HFFc6 (cell line): Measurements from ENCODE around the gene HLA-DPB1. TPM values are rescaled to one million over a fixed set of nuclear protein-coding genes. Genes with fewer than 3 reads are reported as not detected.

ENCODE experiments used
- DNase-seq: peaks from one replicate; pipeline ENCODE4 v3.0.0-alpha.2; 2018
- H3K27ac Mint-ChIP-seq: 2 replicates; pipeline ENCODE4 v1.8.0; 2020; ENCODE audit warnings: mild to moderate bottlenecking, mixed read lengths
- H3K27me3 Mint-ChIP-seq: 2 replicates; pipeline ENCODE4 v1.8.0; 2021; ENCODE audit warnings: mild to moderate bottlenecking, moderate library complexity, mixed read lengths; ENCODE audit not compliant: insufficient read depth
- H3K36me3 Mint-ChIP-seq: 2 replicates; pipeline ENCODE4 v1.8.0; 2021; ENCODE audit warnings: low read depth, mixed read lengths
- H3K4me1 Mint-ChIP-seq: 2 replicates; pipeline ENCODE4 v1.8.0; 2020; ENCODE audit warnings: low read depth, mixed read lengths
- H3K4me3 Mint-ChIP-seq: 2 replicates; pipeline ENCODE4 v1.8.0; 2020; ENCODE audit warnings: mild to moderate bottlenecking, moderate library complexity, mixed read lengths
- H3K9me3 Mint-ChIP-seq: 2 replicates; pipeline ENCODE4 v1.8.0; 2020; ENCODE audit warnings: mild to moderate bottlenecking, mixed read lengths
- CTCF ChIP-seq: fragments of 200-600 bp; sonication (generic); IDR thresholded peaks from 2 replicates; pipeline ENCODE4 v1.5.0; 2021; ENCODE audit warnings: antibody characterized with exemption, mild to moderate bottlenecking
- long read RNA-seq: library from polyadenylated mRNA; unstranded; transcript quantifications from one replicate; pipeline ENCODE4 v2.0.0, GENCODE V29; 2019
- total RNA-seq, 6 experiments: library from RNA; stranded (reverse); fragmentation: NEBNext Ultra II Directional; extraction: Animal tissue kit (Norgen Biotek cat#: 25700); gene quantifications; 2 replicates in 1 of 6; 3 replicates in 5 of 6; pipeline ENCODE4 v1.2.3, GENCODE V29; 2021

The HLA-DPB1 gene
- 1 to 10 TPM; 1.6 to 4.8 (median 1.9) TPM for total RNA-seq
- long read RNA-seq, partial matches to known transcripts: 4 of 7 reads
- long read RNA-seq, other reads (novel, unspliced or antisense): 3 of 7 reads

GRCh38 chr6:33075568-33076405 lies at the start of gene HLA-DPB1:
Gene HLA-DPB1, plus strand, starts transcription at chr6:33075990. Its CDS starts 52 bp downstream, at chr6:33076042.
- H3K4me3 Mint-ChIP-seq: no peak within 1 kb of the TSS
- peaks cover 5% of the 10 kb centered on the region for H3K4me1 Mint-ChIP-seq
- TF ChIP-seq CTCF: no peak
- no peaks in the 10 kb centered on the region for H3K36me3 Mint-ChIP-seq
- no peaks in the 10 kb centered on the region for H3K9me3 Mint-ChIP-seq
- DNase-seq: peak; percentile 62
- H3K27ac Mint-ChIP-seq: no peak within 1 kb of the TSS
- peaks cover 28% of the 10 kb centered on the region for H3K27me3 Mint-ChIP-seq

- H3K36me3 Mint-ChIP-seq: no peaks in the 10 kb centered on the region
- H3K27ac Mint-ChIP-seq: no peak overlapping the region
- peaks cover 25% of the 10 kb centered on the region for H3K27me3 Mint-ChIP-seq
- TF ChIP-seq CTCF: no peak
- H3K4me1 Mint-ChIP-seq: no peaks in the 10 kb centered on the region
- no peak overlapping the region for H3K4me3 Mint-ChIP-seq
- no peak for DNase-seq
- no peaks in the 10 kb centered on the region for H3K9me3 Mint-ChIP-seq
Observed at GRCh38 chr6:33028220-33028849, 47.5 kb upstream of the HLA-DPB1 start.

- H3K4me1 Mint-ChIP-seq: no peaks in the 10 kb centered on the region
- H3K36me3 Mint-ChIP-seq: no peaks in the 10 kb centered on the region
- H3K4me3 Mint-ChIP-seq: no peak overlapping the region
- peaks cover 29% of the 10 kb centered on the region for H3K27me3 Mint-ChIP-seq
- no peaks in the 10 kb centered on the region for H3K9me3 Mint-ChIP-seq
- no peak for TF ChIP-seq CTCF
- DNase-seq: no peak
- no peak overlapping the region for H3K27ac Mint-ChIP-seq
Observed at GRCh38 chr6:33029328-33030184, 46.2 kb upstream of the HLA-DPB1 start.

GRCh38 chr6:33030245-33030644 lies 45.5 kb upstream of the HLA-DPB1 start:
- H3K4me1 Mint-ChIP-seq: no peaks in the 10 kb centered on the region
- TF ChIP-seq CTCF: no peak
- H3K9me3 Mint-ChIP-seq: no peaks in the 10 kb centered on the region
- no peak overlapping the region for H3K4me3 Mint-ChIP-seq
- H3K27ac Mint-ChIP-seq: no peak overlapping the region
- H3K36me3 Mint-ChIP-seq: no peaks in the 10 kb centered on the region
- H3K27me3 Mint-ChIP-seq: peaks cover 33% of the 10 kb centered on the region
- DNase-seq: no peak

GRCh38 chr6:33034554-33034953 lies 41.2 kb upstream of the HLA-DPB1 start:
- DNase-seq: no peak
- Mint-ChIP-seq H3K4me3 (no peak overlapping the region), H3K27ac (no peak overlapping the region), H3K4me1 (no peaks in the 10 kb centered on the region), H3K9me3 (no peaks in the 10 kb centered on the region), H3K27me3 (peaks cover 31% of the 10 kb centered on the region), H3K36me3 (no peaks in the 10 kb centered on the region)
- TF ChIP-seq CTCF: no peak
